Activated CD4-positive, CD25-positive, alpha-beta regulatory T cell treated with anti-CD3 and anti-CD28 coated beads, Interleukin-2, amount 50 U/mL, for 24 hours (primary cell): ENCODE results near the gene SH2B2.
"Not testable (repeated sequence)": the region's sequence is repeated elsewhere in the genome, so short reads cannot be mapped to it uniquely, and the experiment has no call there.

Experiments
- ATAC-seq, 2 donors: fragments of 150-1000 bp; cut with Tn5 transposase; one replicate each; pipeline ENCODE4 v1.10.0; 2021; ENCODE audit warnings: mild to moderate bottlenecking in 1 of 2, moderate library complexity in 1 of 2

The SH2B2 gene

GRCh38 chr7:102337420-102337819 lies 50.8 kb downstream of the SH2B2 start:
- not testable (repeated sequence) for ATAC-seq

- not testable (repeated sequence) for ATAC-seq
Observed at GRCh38 chr7:102340599-102341368, 54.1 kb downstream of the SH2B2 start.

GRCh38 chr7:102346983-102347382 lies 60.3 kb downstream of the SH2B2 start:
- ATAC-seq = not testable (repeated sequence)

GRCh38 chr7:102356344-102356743 lies 69.7 kb downstream of the SH2B2 start, which contains the start of gene SPDYE6:
SPDYE6 (minus strand) TSS chr7:102356444; CDS start chr7:102356023, 421 bp downstream.
- not testable (repeated sequence) for ATAC-seq

- ATAC-seq = peak; percentile 100
Observed at GRCh38 chr7:102363549-102364393, 77.1 kb downstream of the SH2B2 start.

GRCh38 chr7:102364394-102364886 lies 77.8 kb downstream of the SH2B2 start:
- not testable (repeated sequence) for ATAC-seq

- ATAC-seq = not testable (repeated sequence)
Observed at GRCh38 chr7:102365390-102365789, 78.7 kb downstream of the SH2B2 start.

- not testable (repeated sequence) for ATAC-seq
Observed at GRCh38 chr7:102370038-102370437, 83.4 kb downstream of the SH2B2 start.
